GM12878 (cell line): ENCODE measurements around the gene CDC25C. TPM values are rescaled to one million over a fixed set of nuclear protein-coding genes. Genes with fewer than 3 reads are reported as not detected.

Experiments
- ATAC-seq: fragments of 200-7000 bp; cut with Tn5 transposase; 3 replicates; pipeline ENCODE4 v1.9.1; 2020; ENCODE audit warnings: mild to moderate bottlenecking, moderate library complexity
- BruUV-seq: library from RNA; stranded (reverse); fragments of 400-500 nt; replicated peaks from 2 replicates; lab custom pipeline; 2021; lab: Mats Ljungman, UMichigan
- CTCF ChIA-PET: fragments of 300-600 bp; sonication (Branson Sonifier 250); formaldehyde crosslinking; extraction: SDS; loops from one replicate; lab custom pipeline; 2021; ENCODE audit warnings: inconsistent platforms; lab: Yijun Ruan, JAX
- POLR2A ChIA-PET: fragments of 350-600 bp; formaldehyde crosslinking; extraction: SDS; loops from one replicate; lab custom pipeline; 2021; ENCODE audit warnings: inconsistent platforms; lab: Charles Lee
- RAD21 ChIA-PET: fragments of 300-600 bp; sonication (Branson Sonifier 250); formaldehyde crosslinking; loops from one replicate; lab custom pipeline; 2023; ENCODE audit warnings: antibody characterized with exemption; ENCODE audit not compliant: unreplicated experiment; lab: Charles Lee
- SMC1A ChIA-PET: fragments of 300-600 bp; sonication (Branson Sonifier 250); formaldehyde crosslinking; loops from one replicate; lab custom pipeline; 2023; ENCODE audit not compliant: unreplicated experiment, uncharacterized antibody; lab: Charles Lee
- DNase-seq: peaks from one replicate; pipeline ENCODE4 v3.0.0-alpha.2; 2011; ENCODE audit warnings: low read depth, low spot score
- FAIRE-seq: peaks from 3 replicates; lab custom pipeline; 2011; peaks lifted over from hg19 to GRCh38; lab: Jason Lieb, UNC
- H2AFZ ChIP-seq: 2 replicates; pipeline ENCODE4 v1.6.0; 2011; ENCODE audit warnings: low read depth, low read length, control low read depth; ENCODE audit not compliant: control insufficient read depth
- H3K27ac ChIP-seq: 2 replicates; pipeline ENCODE4 v1.5.1; 2011; ENCODE audit warnings: control low read depth; ENCODE audit not compliant: control insufficient read depth, insufficient read depth
- H3K27me3 ChIP-seq, 2 experiments: replicated peaks in 1 of 2; 2 replicates each; pipeline versions ENCODE4 v1.6.0 to v1.6.1; 2011; ENCODE audit warnings: low read length in 1 of 2; ENCODE audit not compliant: control insufficient read depth in 2 of 2, insufficient read depth in 2 of 2
- H3K36me3 ChIP-seq, 2 experiments: 2 replicates each; pipeline ENCODE4 v1.5.1; 2011; ENCODE audit warnings: low read length in 1 of 2; ENCODE audit not compliant: control insufficient read depth in 2 of 2, insufficient read depth in 2 of 2
- H3K4me1 ChIP-seq: 2 replicates; pipeline ENCODE4 v1.6.1; 2011; ENCODE audit warnings: mild to moderate bottlenecking, low read length, moderate library complexity, mixed read lengths; ENCODE audit not compliant: control insufficient read depth, insufficient read depth
- H3K4me2 ChIP-seq: 2 replicates; pipeline ENCODE4 v1.6.0; 2011; ENCODE audit warnings: control low read depth; ENCODE audit not compliant: control insufficient read depth, insufficient read depth
- H3K4me3 ChIP-seq: fragments of 200-600 bp; sonication (generic); 2 replicates; pipeline ENCODE4 v1.5.1; 2016
- H3K79me2 ChIP-seq: 2 replicates; pipeline ENCODE4 v1.6.0; 2011; ENCODE audit warnings: low read length; ENCODE audit not compliant: control insufficient read depth, insufficient read depth
- H3K9ac ChIP-seq: 2 replicates; pipeline ENCODE4 v1.8.0; 2011; ENCODE audit warnings: low read length, control low read depth, mixed read lengths; ENCODE audit not compliant: control insufficient read depth, insufficient read depth
- H3K9me3 ChIP-seq: replicated peaks from 3 replicates; pipeline ENCODE4 v1.5.1; 2011; ENCODE audit warnings: mild to moderate bottlenecking, low read length; ENCODE audit not compliant: control insufficient read depth, insufficient read depth
- H4K20me1 ChIP-seq: 2 replicates; pipeline ENCODE4 v1.6.0; 2011; ENCODE audit not compliant: control insufficient read depth, insufficient read depth
- CREB1 ChIP-seq: IDR thresholded peaks from 2 replicates; pipeline ENCODE4 v1.6.1; 2012; ENCODE audit warnings: low read depth, mild to moderate bottlenecking, inconsistent platforms
- EGR1 ChIP-seq, 2 experiments: IDR thresholded peaks; 1 replicate in 1 of 2; 2 replicates in 1 of 2; pipeline ENCODE4 v1.6.1; 2011 to 2012; ENCODE audit warnings: low read depth in 2 of 2, low read length in 2 of 2, borderline replicate concordance in 1 of 2, mild to moderate bottlenecking in 1 of 2, moderate library complexity in 1 of 2
- ESRRA ChIP-seq: IDR thresholded peaks from 2 replicates; pipeline ENCODE4 v1.6.1; 2012; ENCODE audit warnings: mild to moderate bottlenecking, low read length, improper control_type of control experiment
- HCFC1 ChIP-seq: fragments of 150-350 bp; IDR thresholded peaks from 2 replicates; pipeline ENCODE4 v1.6.1; 2014; ENCODE audit warnings: low read length
- HDGF ChIP-seq: fragments of 450-650 bp; IDR thresholded peaks from 2 replicates; pipeline ENCODE4 v1.6.1; 2016; ENCODE audit warnings: antibody characterized with exemption
- IRF4 ChIP-seq: IDR thresholded peaks from 2 replicates; pipeline ENCODE4 v1.6.1; 2011; ENCODE audit warnings: low read depth, low read length
- JUNB ChIP-seq: IDR thresholded peaks from 2 replicates; pipeline ENCODE4 v1.6.1; 2016; ENCODE audit warnings: antibody characterized with exemption, mild to moderate bottlenecking
- NBN ChIP-seq: fragments of 450-650 bp; IDR thresholded peaks from 2 replicates; pipeline ENCODE4 v1.6.1; 2016
- RAD51 ChIP-seq: fragments of 450-650 bp; IDR thresholded peaks from 2 replicates; pipeline ENCODE4 v1.6.1; 2016; ENCODE audit warnings: moderate library complexity, mild to moderate bottlenecking, inconsistent platforms
- SMARCA5 ChIP-seq: fragments of 450-650 bp; IDR thresholded peaks from 2 replicates; pipeline ENCODE4 v1.6.1; 2017; ENCODE audit warnings: mild to moderate bottlenecking
- YY1 ChIP-seq: IDR thresholded peaks from 2 replicates; pipeline ENCODE4 v1.6.1; 2011; ENCODE audit warnings: low read depth, mild to moderate bottlenecking, low read length
- WGBS: methylation state at CpG from one replicate; pipeline ENCODE4 v1.1.6; 2016; ENCODE audit warnings: low lambda C conversion rate; ENCODE audit not compliant: insufficient replicate concordance, insufficient coverage; ENCODE audit errors: missing lambda C conversion rate; 5-methylcytosine and 5-hydroxymethylcytosine counted together
- in situ Hi-C: fragments of 300-500 bp; cut with MboI; formaldehyde crosslinking; loops from 9 replicates; pipeline ENCODE4 v1.14.3; 2018; ENCODE audit warnings: mixed read lengths
- intact Hi-C: fragments of 100-400 bp; cut with micrococcal nuclease; formaldehyde crosslinking; loops from one replicate; pipeline ENCODE4 v1.14.2; 2022; ENCODE audit not compliant: unreplicated experiment
- polyA plus RNA-seq, 11 experiments: library from polyadenylated mRNA; depleted of rRNA in 4 of 11; unstranded in 6 of 11; stranded (reverse) in 5 of 11; fragments of >200 nt; fragmentation: Nextera tagmentation in 4 of 11; fragmentation: Illumina TruSeq in 1 of 11; extraction: Ambion mirVana in 4 of 11; extraction: Trizol in 1 of 11; gene quantifications; 1 replicate in 1 of 11; 2 replicates in 10 of 11; pipeline versions ENCODE4 v1.2.1 to v1.2.3, GENCODE V29; 2011 to 2016; ENCODE audit warnings: inconsistent platforms in 2 of 11, missing spikeins in 2 of 11, low read depth in 1 of 11
- total RNA-seq, 4 experiments: library from RNA; depleted of rRNA in 3 of 4; stranded (reverse); fragments of >200 nt in 3 of 4; fragmentation: Illumina TruSeq in 1 of 4; extraction: Trizol in 1 of 4; gene quantifications; 2 replicates each; pipeline versions ENCODE4 v1.2.1 to v1.2.3, GENCODE V29; 2013 to 2021
- TF ChIP-seq, protein P1 (sequence below): IDR thresholded peaks from 2 replicates; pipeline ENCODE4 v1.6.1; 2011; ENCODE audit warnings: low read depth, mild to moderate bottlenecking, low read length, moderate library complexity, borderline replicate concordance; ENCODE audit errors: extremely low read depth
- TF ChIP-seq, protein P2 (sequence below): fragments of 450-650 bp; IDR thresholded peaks from 2 replicates; pipeline ENCODE4 v1.6.1; 2018; ENCODE audit warnings: mild to moderate bottlenecking, low read depth, moderate library complexity; ENCODE audit not compliant: partially characterized antibody
- TF ChIP-seq, protein P3 (sequence below): IDR thresholded peaks from 2 replicates; pipeline ENCODE4 v1.6.1; 2012; ENCODE audit warnings: improper control_type of control experiment, low read depth, low read length; ENCODE audit not compliant: insufficient replicate concordance

Gene CDC25C
- total and polyA plus RNA-seq, 10 of the 15 experiments (the other 5 are each of a cell fraction or from before 2014, with no cell fraction given), result 9.2 to 30.7 (median 14.9) TPM

GRCh38 chr5:138336952-138337684 is 5.5 kb upstream of the CDC25C start:
- Histone ChIP-seq H3K36me3 (no peaks in the 10 kb centered on the region; a peak in 2 of 4 replicates), H4K20me1 (0 out of 2 replicates have a peak, but pooled peaks cover 3% of the 10 kb centered on the region), H3K4me1 (no peaks in the 10 kb centered on the region), H3K9ac (peak overlapping the region; percentile 82), H3K27me3 (no peaks in the 10 kb centered on the region), H3K9me3 (no peaks in the 10 kb centered on the region), H3K79me2 (peaks cover 35% of the 10 kb centered on the region), H3K4me2 (peak overlapping the region; percentile 75), H2AFZ (peak overlapping the region; percentile 96), H3K4me3 (peak overlapping the region; percentile 90), H3K27ac (peak overlapping the region; percentile 96)
- 18% methylated on average over 12 of the region's 13 CpGs for WGBS
- ChIA-PET CTCF (interaction anchor here (1.2 to 9.1 kb wide), 2 partner anchors 15 to 239 kb away, joined by 3 to 266 read pairs; partner anchors contain the start of gene KDM3B), POLR2A (interaction anchor here (0.7 to 10.1 kb wide), 6 partner anchors 14 to 239 kb away, joined by 3 to 143 read pairs (median 4); partner anchors contain the start of genes BRD8, HSPA9 and KDM3B), RAD21 (interaction anchor here (2.4 kb wide), 1 partner anchor 16 kb away, joined by 22 read pairs; the partner anchor contains the start of gene KDM3B), SMC1A (interaction anchor here (0.6 to 6.1 kb wide), 4 partner anchors 16 to 159 kb away, joined by 3 to 102 read pairs (median 6); partner anchors contain the start of genes BRD8, KDM3B and KIF20A)
- FAIRE-seq (no peak), DNase-seq (no peak), ATAC-seq (peak; percentile 41)
- BruUV-seq, result TSS peak; percentile 94
- in situ Hi-C loops, result no loop called here
- intact Hi-C loops, result loop anchor here (1.0 to 5.0 kb wide), 3 partner anchors 15 to 205 kb away; partner anchors contain the start of genes BRD8, ETF1, KDM3B and KIF20A
- TF ChIP-seq HCFC1, result no peak
- TF ChIP-seq NBN, result peak; percentile 81
- TF ChIP-seq YY1, result peak; percentile 14; the same call in 1 of the 2 replicates
- TF ChIP-seq, protein P1, sequence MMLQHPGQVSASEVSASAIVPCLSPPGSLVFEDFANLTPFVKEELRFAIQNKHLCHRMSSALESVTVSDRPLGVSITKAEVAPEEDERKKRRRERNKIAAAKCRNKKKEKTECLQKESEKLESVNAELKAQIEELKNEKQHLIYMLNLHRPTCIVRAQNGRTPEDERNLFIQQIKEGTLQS, result no peak
- TF ChIP-seq, protein P2, sequence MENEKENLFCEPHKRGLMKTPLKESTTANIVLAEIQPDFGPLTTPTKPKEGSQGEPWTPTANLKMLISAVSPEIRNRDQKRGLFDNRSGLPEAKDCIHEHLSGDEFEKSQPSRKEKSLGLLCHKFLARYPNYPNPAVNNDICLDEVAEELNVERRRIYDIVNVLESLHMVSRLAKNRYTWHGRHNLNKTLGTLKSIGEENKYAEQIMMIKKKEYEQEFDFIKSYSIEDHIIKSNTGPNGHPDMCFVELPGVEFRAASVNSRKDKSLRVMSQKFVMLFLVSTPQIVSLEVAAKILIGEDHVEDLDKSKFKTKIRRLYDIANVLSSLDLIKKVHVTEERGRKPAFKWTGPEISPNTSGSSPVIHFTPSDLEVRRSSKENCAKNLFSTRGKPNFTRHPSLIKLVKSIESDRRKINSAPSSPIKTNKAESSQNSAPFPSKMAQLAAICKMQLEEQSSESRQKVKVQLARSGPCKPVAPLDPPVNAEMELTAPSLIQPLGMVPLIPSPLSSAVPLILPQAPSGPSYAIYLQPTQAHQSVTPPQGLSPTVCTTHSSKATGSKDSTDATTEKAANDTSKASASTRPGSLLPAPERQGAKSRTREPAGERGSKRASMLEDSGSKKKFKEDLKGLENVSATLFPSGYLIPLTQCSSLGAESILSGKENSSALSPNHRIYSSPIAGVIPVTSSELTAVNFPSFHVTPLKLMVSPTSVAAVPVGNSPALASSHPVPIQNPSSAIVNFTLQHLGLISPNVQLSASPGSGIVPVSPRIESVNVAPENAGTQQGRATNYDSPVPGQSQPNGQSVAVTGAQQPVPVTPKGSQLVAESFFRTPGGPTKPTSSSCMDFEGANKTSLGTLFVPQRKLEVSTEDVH, result peak; percentile 85
- TF ChIP-seq JUNB, result peak; percentile 76
- TF ChIP-seq, protein P3, sequence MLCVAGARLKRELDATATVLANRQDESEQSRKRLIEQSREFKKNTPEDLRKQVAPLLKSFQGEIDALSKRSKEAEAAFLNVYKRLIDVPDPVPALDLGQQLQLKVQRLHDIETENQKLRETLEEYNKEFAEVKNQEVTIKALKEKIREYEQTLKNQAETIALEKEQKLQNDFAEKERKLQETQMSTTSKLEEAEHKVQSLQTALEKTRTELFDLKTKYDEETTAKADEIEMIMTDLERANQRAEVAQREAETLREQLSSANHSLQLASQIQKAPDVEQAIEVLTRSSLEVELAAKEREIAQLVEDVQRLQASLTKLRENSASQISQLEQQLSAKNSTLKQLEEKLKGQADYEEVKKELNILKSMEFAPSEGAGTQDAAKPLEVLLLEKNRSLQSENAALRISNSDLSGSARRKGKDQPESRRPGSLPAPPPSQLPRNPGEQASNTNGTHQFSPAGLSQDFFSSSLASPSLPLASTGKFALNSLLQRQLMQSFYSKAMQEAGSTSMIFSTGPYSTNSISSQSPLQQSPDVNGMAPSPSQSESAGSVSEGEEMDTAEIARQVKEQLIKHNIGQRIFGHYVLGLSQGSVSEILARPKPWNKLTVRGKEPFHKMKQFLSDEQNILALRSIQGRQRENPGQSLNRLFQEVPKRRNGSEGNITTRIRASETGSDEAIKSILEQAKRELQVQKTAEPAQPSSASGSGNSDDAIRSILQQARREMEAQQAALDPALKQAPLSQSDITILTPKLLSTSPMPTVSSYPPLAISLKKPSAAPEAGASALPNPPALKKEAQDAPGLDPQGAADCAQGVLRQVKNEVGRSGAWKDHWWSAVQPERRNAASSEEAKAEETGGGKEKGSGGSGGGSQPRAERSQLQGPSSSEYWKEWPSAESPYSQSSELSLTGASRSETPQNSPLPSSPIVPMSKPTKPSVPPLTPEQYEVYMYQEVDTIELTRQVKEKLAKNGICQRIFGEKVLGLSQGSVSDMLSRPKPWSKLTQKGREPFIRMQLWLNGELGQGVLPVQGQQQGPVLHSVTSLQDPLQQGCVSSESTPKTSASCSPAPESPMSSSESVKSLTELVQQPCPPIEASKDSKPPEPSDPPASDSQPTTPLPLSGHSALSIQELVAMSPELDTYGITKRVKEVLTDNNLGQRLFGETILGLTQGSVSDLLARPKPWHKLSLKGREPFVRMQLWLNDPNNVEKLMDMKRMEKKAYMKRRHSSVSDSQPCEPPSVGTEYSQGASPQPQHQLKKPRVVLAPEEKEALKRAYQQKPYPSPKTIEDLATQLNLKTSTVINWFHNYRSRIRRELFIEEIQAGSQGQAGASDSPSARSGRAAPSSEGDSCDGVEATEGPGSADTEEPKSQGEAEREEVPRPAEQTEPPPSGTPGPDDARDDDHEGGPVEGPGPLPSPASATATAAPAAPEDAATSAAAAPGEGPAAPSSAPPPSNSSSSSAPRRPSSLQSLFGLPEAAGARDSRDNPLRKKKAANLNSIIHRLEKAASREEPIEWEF, result no peak
- TF ChIP-seq HDGF, result no peak
- TF ChIP-seq SMARCA5, result no peak
- peak in 1 of 2 experiments; percentile 51; a peak in 1 of 3 replicates for TF ChIP-seq EGR1 (IDR thresholded peaks at IDR 0.05; ENCODE audit: borderline replicate concordance in 1 of 2, low read depth in 2 of 2, low read length in 2 of 2)
- peak; percentile 100 for TF ChIP-seq CREB1
- 0 out of 2 replicates have a peak, but pooled peaks have one; percentile 64 for TF ChIP-seq ESRRA
- peak; percentile 40; the same call in 1 of the 2 replicates for TF ChIP-seq RAD51
- peak; percentile 52 for TF ChIP-seq IRF4
